IPS-18a (cell line): ENCODE data around the gene FCRL2.
"Not testable (repeated sequence)": the region's sequence is repeated elsewhere in the genome, so short reads cannot be mapped to it uniquely, and the experiment has no call there.

ENCODE experiments used
- H3K27ac ChIP-seq: one replicate; pipeline ENCODE4 v1.5.1; 2013; ENCODE audit warnings: low read length
- H3K27me3 ChIP-seq: one replicate; pipeline ENCODE4 v1.6.1; 2013; ENCODE audit warnings: mild to moderate bottlenecking, low read length; ENCODE audit not compliant: control insufficient read depth, insufficient read depth
- H3K36me3 ChIP-seq: one replicate; pipeline ENCODE4 v1.6.1; 2013; ENCODE audit warnings: low read depth, low read length; ENCODE audit not compliant: control insufficient read depth
- H3K4me1 ChIP-seq: one replicate; pipeline ENCODE4 v1.6.1; 2013; ENCODE audit warnings: low read depth, low read length; ENCODE audit not compliant: control insufficient read depth
- H3K4me3 ChIP-seq: one replicate; pipeline ENCODE4 v1.5.1; 2013; ENCODE audit warnings: low read length
- H3K9ac ChIP-seq: one replicate; pipeline ENCODE4 v1.6.1; 2013; ENCODE audit warnings: mild to moderate bottlenecking, low read length, moderate library complexity
- H3K9me3 ChIP-seq: one replicate; pipeline ENCODE4 v1.6.1; 2013; ENCODE audit warnings: low read depth, low read length; ENCODE audit not compliant: control insufficient read depth

Gene FCRL2

GRCh38 chr1:157739229-157739901, 37.6 kb downstream of the FCRL2 start:
- Histone ChIP-seq H3K36me3 (no peaks in the 10 kb centered on the region), H3K27ac (no peak overlapping the region), H3K27me3 (no peaks in the 10 kb centered on the region), H3K9me3 (no peaks in the 10 kb centered on the region), H3K4me1 (no peaks in the 10 kb centered on the region), H3K9ac (no peak overlapping the region), H3K4me3 (no peak overlapping the region)

- H3K27ac ChIP-seq, H3K9ac ChIP-seq, H3K4me1 ChIP-seq, H3K9me3 ChIP-seq, H3K36me3 ChIP-seq, H3K27me3 ChIP-seq, H3K4me3 ChIP-seq: not testable (repeated sequence)
These were observed 40.9 kb downstream of the FCRL2 start for GRCh38 chr1:157735991-157736390.

GRCh38 chr1:157734321-157734720, 42.6 kb downstream of the FCRL2 start:
- Histone ChIP-seq H3K9ac (no peak overlapping the region), H3K4me3 (no peak overlapping the region), H3K9me3 (no peaks in the 10 kb centered on the region), H3K36me3 (no peaks in the 10 kb centered on the region), H3K27ac (no peak overlapping the region), H3K27me3 (no peaks in the 10 kb centered on the region), H3K4me1 (no peaks in the 10 kb centered on the region)

GRCh38 chr1:157732755-157733154, 44.2 kb downstream of the FCRL2 start:
- no peaks in the 10 kb centered on the region for H3K36me3 ChIP-seq
- H3K27ac ChIP-seq: no peak overlapping the region
- H3K4me3 ChIP-seq: no peak overlapping the region
- no peak overlapping the region for H3K9ac ChIP-seq
- no peaks in the 10 kb centered on the region for H3K9me3 ChIP-seq
- no peaks in the 10 kb centered on the region for H3K27me3 ChIP-seq
- H3K4me1 ChIP-seq: no peaks in the 10 kb centered on the region

- Histone ChIP-seq H3K9ac (no peak overlapping the region), H3K4me3 (no peak overlapping the region), H3K4me1 (no peaks in the 10 kb centered on the region), H3K27ac (no peak overlapping the region), H3K9me3 (peaks cover 7% of the 10 kb centered on the region), H3K27me3 (no peaks in the 10 kb centered on the region), H3K36me3 (no peaks in the 10 kb centered on the region)
These were observed 51.7 kb downstream of the FCRL2 start for GRCh38 chr1:157725221-157725577.

DNA sequence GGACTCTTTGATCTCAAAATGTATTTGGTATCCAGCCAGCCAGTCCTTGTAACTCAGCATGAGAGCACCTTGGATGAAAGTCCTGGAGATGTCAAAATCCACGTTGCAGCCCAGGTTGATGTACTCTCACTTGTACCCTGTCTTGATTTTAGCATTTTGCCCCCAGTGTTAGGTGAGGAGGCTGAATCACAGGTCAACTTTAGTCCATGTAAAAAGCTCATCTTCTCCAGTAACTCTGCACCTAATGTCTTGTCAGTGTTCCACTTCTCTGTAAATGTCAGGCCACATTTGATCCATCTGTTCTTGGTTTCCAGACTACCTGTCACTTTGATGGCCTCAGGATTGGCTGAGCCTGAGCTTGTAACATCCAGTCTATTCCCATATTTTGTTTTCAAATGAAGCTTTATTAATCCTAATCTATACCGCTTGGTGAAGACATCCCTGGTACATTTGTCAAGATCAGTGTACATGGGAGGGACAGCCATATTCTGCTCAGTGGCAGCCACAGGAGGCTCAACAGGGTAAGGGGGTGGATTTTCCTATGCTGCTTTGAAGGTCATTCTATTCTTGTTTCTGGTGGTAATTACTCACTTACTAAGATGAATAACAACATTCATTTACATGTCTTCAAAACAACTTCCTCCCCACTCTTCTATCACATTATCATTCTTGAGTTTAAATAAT, 52.3 kb downstream of the FCRL2 start:
- no peaks in the 10 kb centered on the region for H3K4me1 ChIP-seq
- no peaks in the 10 kb centered on the region for H3K36me3 ChIP-seq
- no peak overlapping the region for H3K27ac ChIP-seq
- peaks cover 7% of the 10 kb centered on the region for H3K9me3 ChIP-seq
- H3K27me3 ChIP-seq: no peaks in the 10 kb centered on the region
- no peak overlapping the region for H3K4me3 ChIP-seq
- no peak overlapping the region for H3K9ac ChIP-seq

DNA sequence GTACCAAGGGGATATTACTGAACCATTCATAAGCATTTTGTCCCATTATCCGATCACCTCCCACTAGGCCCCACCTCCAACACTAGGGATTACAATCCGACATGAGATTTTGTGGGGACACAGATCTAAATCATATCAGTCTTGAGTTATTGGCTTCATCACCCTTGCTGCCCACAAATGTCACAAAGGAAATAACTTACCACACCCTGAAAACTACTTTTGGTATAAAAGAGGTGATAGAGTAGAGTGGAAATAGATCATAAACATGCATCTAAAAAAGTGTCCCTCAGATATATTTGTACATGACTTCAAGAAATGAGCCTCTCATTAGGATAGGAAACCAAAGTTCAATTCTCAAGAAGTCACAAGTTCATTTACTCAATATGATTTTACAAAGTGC, 53.8 kb downstream of the FCRL2 start:
- Histone ChIP-seq H3K4me1 (no peaks in the 10 kb centered on the region), H3K4me3 (no peak overlapping the region), H3K36me3 (no peaks in the 10 kb centered on the region), H3K9ac (no peak overlapping the region), H3K27me3 (no peaks in the 10 kb centered on the region), H3K27ac (no peak overlapping the region), H3K9me3 (peaks cover 7% of the 10 kb centered on the region)

- Histone ChIP-seq H3K4me1 (no peaks in the 10 kb centered on the region), H3K36me3 (no peaks in the 10 kb centered on the region), H3K27ac (no peak overlapping the region), H3K4me3 (no peak overlapping the region), H3K27me3 (no peaks in the 10 kb centered on the region), H3K9ac (no peak overlapping the region), H3K9me3 (peaks cover 7% of the 10 kb centered on the region)
These were observed 54.9 kb downstream of the FCRL2 start for GRCh38 chr1:157721985-157722384.

- Histone ChIP-seq H3K36me3 (no peaks in the 10 kb centered on the region), H3K4me3 (no peak overlapping the region), H3K9ac (no peak overlapping the region), H3K9me3 (no peaks in the 10 kb centered on the region), H3K27me3 (no peaks in the 10 kb centered on the region), H3K27ac (no peak overlapping the region), H3K4me1 (no peaks in the 10 kb centered on the region)
These were observed 61.2 kb downstream of the FCRL2 start for GRCh38 chr1:157715736-157716135.

DNA sequence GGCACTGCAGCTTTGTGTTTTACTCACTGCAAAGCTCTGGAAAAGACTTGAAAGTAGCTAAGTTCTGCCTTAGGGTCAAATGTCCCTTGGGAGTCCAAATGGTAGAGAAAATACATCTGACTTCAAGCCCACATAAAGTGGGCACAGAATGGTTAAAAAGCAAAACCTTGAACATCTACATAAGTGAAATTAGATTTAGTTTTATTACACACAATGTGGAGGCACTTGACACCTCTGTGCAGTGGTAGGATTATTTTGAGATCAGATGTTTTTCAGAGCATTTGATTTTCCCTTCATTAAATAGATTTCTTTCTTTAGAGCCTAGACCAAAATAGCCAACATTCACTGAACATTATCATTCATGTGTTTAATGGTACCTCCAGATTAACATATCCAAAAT, 65.1 kb downstream of the FCRL2 start:
- H3K27ac ChIP-seq: no peak overlapping the region
- H3K4me3 ChIP-seq: no peak overlapping the region
- no peaks in the 10 kb centered on the region for H3K27me3 ChIP-seq
- H3K4me1 ChIP-seq: no peaks in the 10 kb centered on the region
- no peak overlapping the region for H3K9ac ChIP-seq
- no peaks in the 10 kb centered on the region for H3K9me3 ChIP-seq
- no peaks in the 10 kb centered on the region for H3K36me3 ChIP-seq

DNA sequence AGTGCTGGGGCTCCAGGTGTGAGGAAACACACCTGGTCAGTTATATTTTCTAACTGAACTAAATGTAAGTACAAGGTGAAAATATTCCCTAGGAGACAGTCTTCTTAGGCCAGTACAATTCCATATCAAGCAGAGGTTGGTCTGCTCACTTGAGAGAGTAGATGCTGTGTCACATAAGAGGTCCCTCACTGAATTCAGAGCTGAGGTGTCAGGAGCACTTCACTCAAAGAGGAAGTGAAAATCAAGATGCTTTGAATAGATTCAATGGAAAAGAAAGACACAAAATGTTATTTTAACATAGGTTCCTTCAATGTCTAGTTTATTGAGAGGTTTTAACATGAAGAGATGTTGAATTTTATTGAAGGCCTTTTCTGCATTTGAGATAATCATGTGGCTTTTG, 72.1 kb downstream of the FCRL2 start:
- Histone ChIP-seq H3K9ac (no peak overlapping the region), H3K27me3 (no peaks in the 10 kb centered on the region), H3K9me3 (no peaks in the 10 kb centered on the region), H3K4me1 (no peaks in the 10 kb centered on the region), H3K27ac (no peak overlapping the region), H3K4me3 (no peak overlapping the region), H3K36me3 (no peaks in the 10 kb centered on the region)

GRCh38 chr1:157703981-157704380, 73.0 kb downstream of the FCRL2 start:
- Histone ChIP-seq H3K4me3 (no peak overlapping the region), H3K9ac (no peak overlapping the region), H3K27ac (no peak overlapping the region), H3K9me3 (no peaks in the 10 kb centered on the region), H3K4me1 (no peaks in the 10 kb centered on the region), H3K36me3 (no peaks in the 10 kb centered on the region), H3K27me3 (no peaks in the 10 kb centered on the region)
